Testis (tissue), 3 donors: Measurements from ENCODE around the gene SLFN11. TPM values are rescaled to one million over a fixed set of nuclear protein-coding genes. Genes with fewer than 3 reads are reported as not detected.
"Not testable (repeated sequence)": the region's sequence is repeated elsewhere in the genome, so short reads cannot be mapped to it uniquely, and the experiment has no call there.

ENCODE experiments used
- DNase-seq: peaks from one replicate; pipeline ENCODE4 v3.0.0-alpha.2; 2019
- H3K27ac ChIP-seq, 2 donors: fragments of 200-600 bp; sonication (generic); one replicate each; pipeline ENCODE4 v1.5.1; 2019
- H3K27me3 ChIP-seq: fragments of 200-600 bp; sonication (generic); one replicate; pipeline ENCODE4 v1.5.1; 2019
- H3K36me3 ChIP-seq: fragments of 200-600 bp; sonication (generic); one replicate; pipeline ENCODE4 v1.5.1; 2017; ENCODE audit warnings: low read depth; ENCODE audit errors: missing control alignments
- H3K4me1 ChIP-seq: fragments of 200-600 bp; sonication (generic); one replicate; pipeline ENCODE4 v1.5.1; 2019
- H3K4me3 ChIP-seq, 2 donors: fragments of 200-600 bp; sonication (generic); one replicate each; pipeline ENCODE4 v1.5.1; 2017 to 2019
- H3K9me3 ChIP-seq: fragments of 200-600 bp; sonication (generic); one replicate; pipeline ENCODE4 v1.5.1; 2017
- POLR2A ChIP-seq: fragments of 450-650 bp; IDR thresholded peaks from one replicate; pipeline ENCODE4 v1.6.1; 2017; ENCODE audit warnings: antibody characterized with exemption, mild to moderate bottlenecking, moderate library complexity
- WGBS, 2 donors: methylation state at CpG; one replicate each; pipeline ENCODE4 v1.1.5; 2018; 5-methylcytosine and 5-hydroxymethylcytosine counted together
- intact Hi-C: fragments of 100-400 bp; cut with DNase I; formaldehyde crosslinking; loops from one replicate; pipeline ENCODE4 v1.15.1; 2023; ENCODE audit warnings: low total_unique reads
- polyA plus RNA-seq: library from polyadenylated mRNA; stranded (reverse); fragments of 350-450 nt; fragmentation: Illumina TruSeq; extraction: RNeasy Lipid Tissue Mini Kit (QIAGEN cat#74804); gene quantifications from one replicate; pipeline ENCODE4 v1.2.3, GENCODE V29; 2014; ENCODE audit warnings: low read depth, low replicate concordance; ENCODE audit not compliant: insufficient read depth
- small RNA-seq, 2 donors: library from RNA; depleted of rRNA; stranded (forward); fragments of <200 nt; gene quantifications; one replicate each; pipeline ENCODE3, GENCODE V24; 2016
- total RNA-seq, 2 donors: library from RNA; depleted of rRNA; stranded (reverse); fragments of >200 nt; gene quantifications; one replicate each; pipeline ENCODE4 v1.2.3, GENCODE V29; 2016
- TF ChIP-seq, protein P1 (sequence below), 3 experiments: fragments of 450-650 bp in 2 of 3; fragments of 200-600 bp in 1 of 3; sonication (generic) in 1 of 3; IDR thresholded peaks; one replicate each; pipeline ENCODE4 v1.5.1; 2016 to 2019; ENCODE audit warnings: antibody characterized with exemption in 3 of 3, mild to moderate bottlenecking in 2 of 3, moderate library complexity in 1 of 3

SLFN11 gene
- total and polyA plus RNA-seq, 3 donors from 2014 or later, result 5.5 to 9.3 (median 6.4) TPM

DNA sequence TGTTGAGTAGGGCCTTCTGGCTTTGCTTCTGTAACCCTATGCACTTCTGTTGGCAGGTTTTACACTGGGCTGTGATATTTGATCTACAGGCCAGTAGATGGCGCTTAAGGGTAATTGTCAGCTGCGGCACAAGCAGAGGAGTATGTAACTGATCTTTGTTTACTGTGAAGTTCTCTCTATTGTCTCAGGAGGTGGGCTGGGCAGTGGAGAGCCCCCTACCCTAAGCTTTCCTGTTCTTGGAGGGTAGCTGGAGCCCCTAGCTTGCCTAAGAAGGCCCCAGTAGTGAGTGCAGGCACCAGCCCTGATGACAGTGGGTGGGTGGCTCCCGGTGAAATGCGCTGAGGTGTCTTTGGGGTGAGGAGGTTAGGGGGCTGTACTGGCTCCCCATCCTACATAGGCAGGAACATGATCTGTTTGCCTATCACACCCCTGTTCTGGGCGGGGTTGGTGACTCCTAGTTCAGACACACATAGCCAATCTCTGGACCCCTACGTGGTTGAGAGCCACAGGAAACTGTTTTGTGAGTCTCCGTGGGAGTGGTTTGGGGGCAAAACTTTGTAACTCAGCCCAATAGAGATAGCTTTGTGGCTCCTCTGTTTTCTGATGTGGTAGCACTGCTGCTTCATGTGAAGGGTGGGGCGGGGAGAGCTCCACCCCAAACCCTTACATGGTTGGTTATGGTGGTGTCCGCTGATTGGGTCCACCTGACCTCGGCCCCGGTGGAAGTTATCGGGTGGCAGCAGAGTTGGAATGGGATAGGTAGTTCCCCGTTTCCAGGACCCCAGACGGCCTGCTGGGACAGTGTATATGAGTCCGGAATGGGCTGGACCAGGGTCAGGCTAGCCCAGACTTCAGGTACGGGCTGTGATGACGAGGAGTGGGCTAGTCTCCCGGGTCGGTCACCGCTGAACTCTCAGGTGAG is 60.4 kb downstream of the SLFN11 start:
- 6 to 8% methylated on average over 11 to 20 of the region's 20 CpGs for WGBS, 2 donors
- Histone ChIP-seq H3K4me1 (peaks cover 7% of the 10 kb centered on the region), H3K4me3 (peak overlapping the region; percentile 12), H3K36me3 (no peaks in the 10 kb centered on the region), H3K9me3 (no peaks in the 10 kb centered on the region), H3K27ac (peak overlapping the region in 1 of 2 donors; percentile 55), H3K27me3 (no peaks in the 10 kb centered on the region)
- peak; percentile 53 for DNase-seq
- intact Hi-C loops, result no loop called here
- TF ChIP-seq, protein P1, sequence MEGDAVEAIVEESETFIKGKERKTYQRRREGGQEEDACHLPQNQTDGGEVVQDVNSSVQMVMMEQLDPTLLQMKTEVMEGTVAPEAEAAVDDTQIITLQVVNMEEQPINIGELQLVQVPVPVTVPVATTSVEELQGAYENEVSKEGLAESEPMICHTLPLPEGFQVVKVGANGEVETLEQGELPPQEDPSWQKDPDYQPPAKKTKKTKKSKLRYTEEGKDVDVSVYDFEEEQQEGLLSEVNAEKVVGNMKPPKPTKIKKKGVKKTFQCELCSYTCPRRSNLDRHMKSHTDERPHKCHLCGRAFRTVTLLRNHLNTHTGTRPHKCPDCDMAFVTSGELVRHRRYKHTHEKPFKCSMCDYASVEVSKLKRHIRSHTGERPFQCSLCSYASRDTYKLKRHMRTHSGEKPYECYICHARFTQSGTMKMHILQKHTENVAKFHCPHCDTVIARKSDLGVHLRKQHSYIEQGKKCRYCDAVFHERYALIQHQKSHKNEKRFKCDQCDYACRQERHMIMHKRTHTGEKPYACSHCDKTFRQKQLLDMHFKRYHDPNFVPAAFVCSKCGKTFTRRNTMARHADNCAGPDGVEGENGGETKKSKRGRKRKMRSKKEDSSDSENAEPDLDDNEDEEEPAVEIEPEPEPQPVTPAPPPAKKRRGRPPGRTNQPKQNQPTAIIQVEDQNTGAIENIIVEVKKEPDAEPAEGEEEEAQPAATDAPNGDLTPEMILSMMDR (IDR thresholded peaks at IDR 0.05), result peak; percentile 54 to 67 (median 65)
- no peak for TF ChIP-seq POLR2A

DNA sequence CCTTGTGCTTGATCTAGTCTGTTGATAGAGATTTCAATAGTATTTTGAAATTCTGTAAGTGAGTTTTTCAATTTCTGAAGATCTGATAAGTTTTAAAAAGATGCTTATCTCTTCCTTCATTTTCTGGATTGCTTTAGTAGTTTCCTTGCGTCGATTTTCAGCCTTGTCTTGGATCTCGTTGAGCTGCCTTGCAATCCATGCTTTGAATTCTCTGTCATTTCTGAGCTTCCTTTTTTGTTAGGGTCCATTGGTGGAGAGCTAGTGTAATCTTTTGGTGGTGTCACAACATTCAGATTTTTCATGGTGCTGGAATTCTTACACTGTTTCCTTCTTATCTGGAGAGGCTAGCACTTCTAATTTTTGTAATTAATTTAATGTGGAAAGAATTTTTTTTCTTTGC is 61.1 kb downstream of the SLFN11 start:
- Histone ChIP-seq H3K4me3 (no peak overlapping the region), H3K27ac (no peak overlapping the region), H3K9me3 (no peaks in the 10 kb centered on the region), H3K27me3 (no peaks in the 10 kb centered on the region), H3K36me3 (no peaks in the 10 kb centered on the region), H3K4me1 (peaks cover 7% of the 10 kb centered on the region)
- 57 to 63% methylated on average over 3 of the region's 3 CpGs for WGBS, 2 donors
- DNase-seq, result no peak
- intact Hi-C loops, result no loop called here
- TF ChIP-seq, protein P1 (IDR thresholded peaks at IDR 0.05), result no peak
- no peak for TF ChIP-seq POLR2A

DNA sequence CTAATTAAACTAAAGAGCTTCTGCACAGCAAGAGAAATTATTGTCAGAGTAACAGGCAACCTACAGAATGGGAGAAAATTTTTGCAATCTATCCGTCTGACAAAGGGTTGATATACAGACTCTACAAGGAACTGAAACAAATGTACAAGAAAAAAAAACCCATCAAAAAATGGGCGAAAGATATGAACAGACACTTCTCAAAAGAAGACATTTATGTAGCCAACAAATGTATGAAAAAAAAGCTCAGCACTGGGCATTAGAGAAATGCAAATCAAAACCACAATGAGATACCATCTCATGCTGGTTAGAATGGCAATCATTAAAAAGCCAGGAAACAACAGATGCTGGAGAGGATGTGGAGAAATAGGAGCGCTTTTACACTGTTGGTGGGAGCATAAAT is 64.1 kb downstream of the SLFN11 start:
- H3K9me3 ChIP-seq, H3K27ac ChIP-seq, intact Hi-C loops, H3K4me1 ChIP-seq, H3K27me3 ChIP-seq, H3K4me3 ChIP-seq, DNase-seq, H3K36me3 ChIP-seq: not testable (repeated sequence)
- WGBS, 2 donors, result 60 to 91% methylated on average over 3 of the region's 3 CpGs

Small RNAs within 50 kb of the gene (small RNA-seq; reads per million reads assigned to genes)
- gene AC060766.3 (0 to 0.38 reads per million in 2 donors), gene AC060766.5 (0 reads per million in 2 donors)

Other genes with a start within 250 kb of the SLFN11 start
- 10 to 100 TPM; 14.6 to 15.4 TPM for gene NLE1, start 231.3 kb downstream of the SLFN11 start, total RNA-seq
- gene NLE1, start 231.3 kb downstream of the SLFN11 start, polyA plus RNA-seq, result 12.8 TPM
- gene UNC45B, start 225.8 kb downstream of the SLFN11 start, total RNA-seq, result 1 to 10 TPM in 1 of 2 donors, under 1 TPM in 1; 0.68 to 1.1 TPM
- 2.2 TPM for gene UNC45B, start 225.8 kb downstream of the SLFN11 start, polyA plus RNA-seq
- 1 to 10 TPM in 1 of 2 donors, under 1 TPM in 1; 0.99 to 4.1 TPM for gene SLC35G3, start 179.2 kb downstream of the SLFN11 start, total RNA-seq
- gene SLC35G3, start 179.2 kb downstream of the SLFN11 start, polyA plus RNA-seq, result 2.7 TPM
- gene SLFN5, start 130.5 kb downstream of the SLFN11 start, total RNA-seq, result 1 to 10 TPM; 5.9 to 6.1 TPM
- 2.4 TPM for gene SLFN5, start 130.5 kb downstream of the SLFN11 start, polyA plus RNA-seq
- 1 to 10 TPM; 2.9 to 4.7 TPM for gene SLFN12, start 58.9 kb upstream of the SLFN11 start, total RNA-seq
- 2.6 TPM for gene SLFN12, start 58.9 kb upstream of the SLFN11 start, polyA plus RNA-seq
- 1 to 10 TPM; 2.2 to 2.6 TPM for gene SLFN13, start 75.1 kb upstream of the SLFN11 start, total RNA-seq
- gene SLFN13, start 75.1 kb upstream of the SLFN11 start, polyA plus RNA-seq, result 2.5 TPM
- gene SLFN12L, start 164.1 kb upstream of the SLFN11 start, total RNA-seq, result 1 to 10 TPM; 1.0 to 1.4 TPM
- 0.69 TPM for gene SLFN12L, start 164.1 kb upstream of the SLFN11 start, polyA plus RNA-seq
- under 1 TPM; 0.37 to 0.55 TPM for gene SLFN14, start 187.2 kb upstream of the SLFN11 start, total RNA-seq
- 0.30 TPM for gene SLFN14, start 187.2 kb upstream of the SLFN11 start, polyA plus RNA-seq
- gene PEX12, start 204.9 kb upstream of the SLFN11 start, total RNA-seq, result 10 to 100 TPM; 13.6 to 17.3 TPM
- gene PEX12, start 204.9 kb upstream of the SLFN11 start, polyA plus RNA-seq, result 15.1 TPM
- 100 to 1,000 TPM; 132 to 147 TPM for gene AP2B1, start 213.7 kb upstream of the SLFN11 start, total RNA-seq
- 310 TPM for gene AP2B1, start 213.7 kb upstream of the SLFN11 start, polyA plus RNA-seq